Neural progenitor cell (in vitro differentiated cells): ENCODE measurements around the gene ZKSCAN7. TPM values are rescaled to one million over a fixed set of nuclear protein-coding genes. Genes with fewer than 3 reads are reported as not detected.

ENCODE experiments used
- DNase-seq: peaks from one replicate; pipeline ENCODE4 v3.0.0-alpha.2; 2016; ENCODE audit warnings: low spot score
- H2AFZ ChIP-seq: fragments of 200-600 bp; sonication (generic); replicated peaks from 2 replicates; pipeline ENCODE4 v1.6.1; 2016; ENCODE audit warnings: antibody characterized with exemption
- H3F3A ChIP-seq: fragments of 200-600 bp; sonication (generic); 2 replicates; pipeline ENCODE4 v1.6.1; 2016; ENCODE audit warnings: antibody characterized with exemption, low read depth
- H3K27ac ChIP-seq: fragments of 200-600 bp; sonication (generic); 2 replicates; pipeline ENCODE4 v1.5.1; 2016; ENCODE audit warnings: mild to moderate bottlenecking
- H3K27me3 ChIP-seq: fragments of 200-600 bp; sonication (generic); 2 replicates; pipeline ENCODE4 v1.6.1; 2016; ENCODE audit warnings: mild to moderate bottlenecking, moderate library complexity
- H3K36me3 ChIP-seq: fragments of 200-600 bp; sonication (generic); 2 replicates; pipeline ENCODE4 v1.5.1; 2016
- H3K4me1 ChIP-seq: fragments of 200-600 bp; sonication (generic); 2 replicates; pipeline ENCODE4 v1.6.1; 2016; ENCODE audit warnings: mixed run types
- H3K4me2 ChIP-seq: fragments of 200-600 bp; sonication (generic); 2 replicates; pipeline ENCODE4 v1.6.1; 2016
- H3K4me3 ChIP-seq: fragments of 200-600 bp; sonication (generic); 2 replicates; pipeline ENCODE4 v1.5.1; 2016
- H3K79me2 ChIP-seq: fragments of 200-600 bp; sonication (generic); 2 replicates; pipeline ENCODE4 v1.6.1; 2016; ENCODE audit warnings: low read depth
- H3K9ac ChIP-seq: fragments of 200-600 bp; sonication (generic); 2 replicates; pipeline ENCODE4 v1.6.1; 2016
- H3K9me3 ChIP-seq: fragments of 200-600 bp; sonication (generic); 2 replicates; pipeline ENCODE4 v1.5.1; 2016; ENCODE audit warnings: low read depth
- H4K20me1 ChIP-seq: fragments of 200-600 bp; sonication (generic); 2 replicates; pipeline ENCODE4 v1.6.1; 2016; ENCODE audit warnings: low read depth
- H3K27ac Mint-ChIP-seq: 3 replicates; pipeline ENCODE4 v1.8.0; 2021; ENCODE audit warnings: mixed read lengths
- H3K27me3 Mint-ChIP-seq: 2 replicates; pipeline ENCODE4 v1.8.0; 2022; ENCODE audit warnings: low read depth, mild to moderate bottlenecking, inconsistent platforms, moderate library complexity, mixed read lengths; ENCODE audit not compliant: insufficient read depth
- H3K36me3 Mint-ChIP-seq: 3 replicates; pipeline ENCODE4 v1.8.0; 2021; ENCODE audit warnings: mixed read lengths
- H3K4me1 Mint-ChIP-seq: 3 replicates; pipeline ENCODE4 v1.8.0; 2021; ENCODE audit warnings: mixed read lengths
- H3K4me3 Mint-ChIP-seq: 3 replicates; pipeline ENCODE4 v1.8.0; 2021; ENCODE audit warnings: mild to moderate bottlenecking, moderate library complexity, mixed read lengths
- H3K9me3 Mint-ChIP-seq: 3 replicates; pipeline ENCODE4 v1.8.0; 2020; ENCODE audit warnings: mixed read lengths
- EZH2 ChIP-seq: fragments of 200-600 bp; sonication (generic); IDR thresholded peaks from 2 replicates; pipeline ENCODE4 v1.6.1; 2017; ENCODE audit warnings: antibody characterized with exemption, mild to moderate bottlenecking, moderate library complexity
- EZH2phosphoT487 ChIP-seq: fragments of 200-600 bp; sonication (generic); IDR thresholded peaks from 2 replicates; pipeline ENCODE4 v1.6.1; 2017; ENCODE audit warnings: antibody characterized with exemption
- total RNA-seq: library from RNA; depleted of rRNA; stranded (reverse); fragments of >200 nt; gene quantifications from 2 replicates; pipeline ENCODE4 v1.2.3, GENCODE V29; 2015; ENCODE audit warnings: low replicate concordance
- TF ChIP-seq, protein P1 (sequence below): fragments of 200-600 bp; sonication (generic); IDR thresholded peaks from 2 replicates; pipeline ENCODE4 v1.5.1; 2017; ENCODE audit warnings: antibody characterized with exemption, mild to moderate bottlenecking

ZKSCAN7 gene
- total RNA-seq, 1 donor from 2014 or later, result 14.1 TPM

DNA sequence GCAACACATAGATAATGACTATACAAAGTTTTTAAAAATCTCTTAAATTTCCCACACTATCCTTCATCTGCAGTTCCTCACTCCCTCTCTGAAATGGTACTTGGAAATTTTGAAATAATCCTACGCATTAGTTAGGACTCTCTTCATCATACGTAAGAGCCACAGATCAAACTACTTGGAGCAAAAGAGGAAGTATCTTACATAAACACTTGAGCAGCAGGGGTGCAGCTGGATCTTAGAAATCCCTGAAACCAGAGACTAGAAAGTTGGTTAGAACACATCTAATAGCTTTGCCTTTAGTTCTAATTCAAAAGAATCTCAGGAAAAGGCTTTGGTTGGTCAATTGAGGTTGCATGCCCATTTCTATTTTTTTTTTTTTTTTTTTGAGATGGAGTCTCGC is 38.8 kb upstream of the ZKSCAN7 start:
- H3K27me3 ChIP-seq, result no peaks in the 10 kb centered on the region
- no peaks in the 10 kb centered on the region for H3K9me3 ChIP-seq
- DNase-seq, result no peak
- H3K4me1 Mint-ChIP-seq, result peaks cover 11% of the 10 kb centered on the region
- H2AFZ ChIP-seq, result no peak overlapping the region
- H3K36me3 ChIP-seq, result no peaks in the 10 kb centered on the region
- H3K27ac Mint-ChIP-seq, result no peak overlapping the region
- no peaks in the 10 kb centered on the region for H4K20me1 ChIP-seq
- peaks cover 7% of the 10 kb centered on the region for H3F3A ChIP-seq
- no peak overlapping the region for H3K4me3 ChIP-seq
- no peak overlapping the region for H3K9ac ChIP-seq
- peaks cover 5% of the 10 kb centered on the region for H3K4me1 ChIP-seq
- H3K9me3 Mint-ChIP-seq, result peaks cover 4% of the 10 kb centered on the region
- no peak overlapping the region for H3K4me2 ChIP-seq
- no peak overlapping the region for H3K27ac ChIP-seq
- H3K79me2 ChIP-seq, result no peaks in the 10 kb centered on the region
- H3K36me3 Mint-ChIP-seq, result no peaks in the 10 kb centered on the region
- TF ChIP-seq, protein P1, sequence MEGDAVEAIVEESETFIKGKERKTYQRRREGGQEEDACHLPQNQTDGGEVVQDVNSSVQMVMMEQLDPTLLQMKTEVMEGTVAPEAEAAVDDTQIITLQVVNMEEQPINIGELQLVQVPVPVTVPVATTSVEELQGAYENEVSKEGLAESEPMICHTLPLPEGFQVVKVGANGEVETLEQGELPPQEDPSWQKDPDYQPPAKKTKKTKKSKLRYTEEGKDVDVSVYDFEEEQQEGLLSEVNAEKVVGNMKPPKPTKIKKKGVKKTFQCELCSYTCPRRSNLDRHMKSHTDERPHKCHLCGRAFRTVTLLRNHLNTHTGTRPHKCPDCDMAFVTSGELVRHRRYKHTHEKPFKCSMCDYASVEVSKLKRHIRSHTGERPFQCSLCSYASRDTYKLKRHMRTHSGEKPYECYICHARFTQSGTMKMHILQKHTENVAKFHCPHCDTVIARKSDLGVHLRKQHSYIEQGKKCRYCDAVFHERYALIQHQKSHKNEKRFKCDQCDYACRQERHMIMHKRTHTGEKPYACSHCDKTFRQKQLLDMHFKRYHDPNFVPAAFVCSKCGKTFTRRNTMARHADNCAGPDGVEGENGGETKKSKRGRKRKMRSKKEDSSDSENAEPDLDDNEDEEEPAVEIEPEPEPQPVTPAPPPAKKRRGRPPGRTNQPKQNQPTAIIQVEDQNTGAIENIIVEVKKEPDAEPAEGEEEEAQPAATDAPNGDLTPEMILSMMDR, result no peak
- no peak for TF ChIP-seq EZH2
- TF ChIP-seq EZH2phosphoT487, result no peak
- H3K4me3 Mint-ChIP-seq, result no peak overlapping the region
- H3K27me3 Mint-ChIP-seq, result peaks cover 6% of the 10 kb centered on the region

GRCh38 chr3:44518782-44519156 is 36.2 kb upstream of the ZKSCAN7 start:
- no peaks in the 10 kb centered on the region for H3K9me3 ChIP-seq
- no peak for DNase-seq
- H3K27me3 ChIP-seq, result no peaks in the 10 kb centered on the region
- no peak overlapping the region for H2AFZ ChIP-seq
- no peaks in the 10 kb centered on the region for H3K36me3 Mint-ChIP-seq
- no peaks in the 10 kb centered on the region for H4K20me1 ChIP-seq
- H3K27ac ChIP-seq, result no peak overlapping the region
- no peak overlapping the region for H3K4me3 ChIP-seq
- H3K4me1 ChIP-seq, result no peaks in the 10 kb centered on the region
- peaks cover 6% of the 10 kb centered on the region for H3K27me3 Mint-ChIP-seq
- H3K9me3 Mint-ChIP-seq, result no peaks in the 10 kb centered on the region
- no peak overlapping the region for H3K27ac Mint-ChIP-seq
- no peaks in the 10 kb centered on the region for H3F3A ChIP-seq
- no peak overlapping the region for H3K9ac ChIP-seq
- TF ChIP-seq EZH2, result no peak
- TF ChIP-seq, protein P1, result no peak
- no peak for TF ChIP-seq EZH2phosphoT487
- H3K4me2 ChIP-seq, result no peak overlapping the region
- no peaks in the 10 kb centered on the region for H3K79me2 ChIP-seq
- H3K4me1 Mint-ChIP-seq, result no peaks in the 10 kb centered on the region
- no peaks in the 10 kb centered on the region for H3K36me3 ChIP-seq
- H3K4me3 Mint-ChIP-seq, result no peak overlapping the region

DNA sequence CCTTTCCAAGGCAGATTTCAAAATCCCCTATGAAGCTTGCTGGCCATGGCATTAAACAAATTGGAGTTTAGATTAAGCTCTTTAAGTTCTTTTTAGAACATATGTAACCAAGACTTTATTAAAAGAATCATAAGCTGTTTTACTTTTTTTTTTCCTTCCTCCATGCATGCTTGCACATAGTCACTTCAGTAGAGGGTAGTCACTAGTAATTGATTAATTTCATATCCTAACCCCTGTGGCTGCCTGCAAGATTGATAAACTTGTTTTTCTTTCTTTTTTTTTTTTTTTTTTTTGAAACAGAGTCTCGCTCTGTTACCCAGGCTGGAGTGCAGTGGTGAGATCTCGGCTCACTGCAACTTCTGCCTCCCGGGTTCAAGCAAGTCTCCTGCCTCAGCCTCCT is 33.3 kb upstream of the ZKSCAN7 start:
- no peak overlapping the region for H3K4me3 ChIP-seq
- H3K27ac ChIP-seq, result no peak overlapping the region
- peaks cover 4% of the 10 kb centered on the region for H3K27me3 Mint-ChIP-seq
- no peaks in the 10 kb centered on the region for H3K9me3 ChIP-seq
- no peak overlapping the region for H3K27ac Mint-ChIP-seq
- TF ChIP-seq EZH2 (no peak), EZH2phosphoT487 (no peak)
- TF ChIP-seq, protein P1, result no peak
- no peak for DNase-seq
- H3K9ac ChIP-seq, result no peak overlapping the region
- H3K4me2 ChIP-seq, result no peak overlapping the region
- no peak overlapping the region for H3K4me3 Mint-ChIP-seq
- no peaks in the 10 kb centered on the region for H3K27me3 ChIP-seq
- H3K36me3 ChIP-seq, result no peaks in the 10 kb centered on the region
- no peaks in the 10 kb centered on the region for H3K36me3 Mint-ChIP-seq
- H3F3A ChIP-seq, result no peaks in the 10 kb centered on the region
- no peaks in the 10 kb centered on the region for H4K20me1 ChIP-seq
- no peaks in the 10 kb centered on the region for H3K9me3 Mint-ChIP-seq
- no peak overlapping the region for H2AFZ ChIP-seq
- no peaks in the 10 kb centered on the region for H3K4me1 ChIP-seq
- no peaks in the 10 kb centered on the region for H3K4me1 Mint-ChIP-seq
- no peaks in the 10 kb centered on the region for H3K79me2 ChIP-seq
